Suprapubic skin (tissue), 4 donors: ENCODE results near the gene PRKCE.
"Not testable (repeated sequence)": the region's sequence is repeated elsewhere in the genome, so short reads cannot be mapped to it uniquely, and the experiment has no call there.

Experiments used
- POLR2A ChIP-seq, 2 donors: fragments of 450-650 bp; IDR thresholded peaks; one replicate each; pipeline ENCODE4 v1.6.1; 2017; ENCODE audit warnings: antibody characterized with exemption in 2 of 2, mild to moderate bottlenecking in 2 of 2, moderate library complexity in 2 of 2
- POLR2AphosphoS5 ChIP-seq, 3 donors: sonication (generic); formaldehyde crosslinking; IDR thresholded peaks; one replicate each; pipeline ENCODE4 v1.6.1; 2017; ENCODE audit warnings: antibody characterized with exemption in 3 of 3
- TF ChIP-seq, protein P1 (sequence below), 2 donors: fragments of 200-600 bp in 1 of 2; fragments of 450-650 bp in 1 of 2; sonication (generic) in 1 of 2; IDR thresholded peaks; one replicate each; pipeline ENCODE4 v1.5.1; 2016 to 2019; ENCODE audit warnings: antibody characterized with exemption in 2 of 2, mild to moderate bottlenecking in 1 of 2, moderate library complexity in 1 of 2

DNA sequence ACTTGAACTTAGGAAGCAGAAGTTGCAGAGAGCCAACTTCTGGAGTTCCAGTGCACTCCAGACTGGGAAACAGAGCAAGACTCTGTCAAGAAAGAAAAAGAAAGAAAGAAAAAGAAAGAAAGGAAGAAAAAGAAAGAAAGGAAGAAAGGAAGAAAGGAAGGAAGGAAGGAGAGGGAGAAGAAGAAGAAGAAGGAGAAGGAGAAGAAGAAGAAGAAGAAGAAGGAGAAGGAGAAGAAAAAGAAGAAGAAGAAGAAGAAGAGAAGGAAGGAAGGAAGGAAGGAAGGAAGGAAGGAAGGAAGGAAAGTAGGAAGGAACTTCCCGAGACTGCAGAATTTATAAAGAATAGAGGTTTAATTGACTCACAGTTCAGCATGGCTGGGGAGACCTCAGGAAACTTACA is 65.0 kb downstream of the PRKCE start:
- TF ChIP-seq, protein P1, sequence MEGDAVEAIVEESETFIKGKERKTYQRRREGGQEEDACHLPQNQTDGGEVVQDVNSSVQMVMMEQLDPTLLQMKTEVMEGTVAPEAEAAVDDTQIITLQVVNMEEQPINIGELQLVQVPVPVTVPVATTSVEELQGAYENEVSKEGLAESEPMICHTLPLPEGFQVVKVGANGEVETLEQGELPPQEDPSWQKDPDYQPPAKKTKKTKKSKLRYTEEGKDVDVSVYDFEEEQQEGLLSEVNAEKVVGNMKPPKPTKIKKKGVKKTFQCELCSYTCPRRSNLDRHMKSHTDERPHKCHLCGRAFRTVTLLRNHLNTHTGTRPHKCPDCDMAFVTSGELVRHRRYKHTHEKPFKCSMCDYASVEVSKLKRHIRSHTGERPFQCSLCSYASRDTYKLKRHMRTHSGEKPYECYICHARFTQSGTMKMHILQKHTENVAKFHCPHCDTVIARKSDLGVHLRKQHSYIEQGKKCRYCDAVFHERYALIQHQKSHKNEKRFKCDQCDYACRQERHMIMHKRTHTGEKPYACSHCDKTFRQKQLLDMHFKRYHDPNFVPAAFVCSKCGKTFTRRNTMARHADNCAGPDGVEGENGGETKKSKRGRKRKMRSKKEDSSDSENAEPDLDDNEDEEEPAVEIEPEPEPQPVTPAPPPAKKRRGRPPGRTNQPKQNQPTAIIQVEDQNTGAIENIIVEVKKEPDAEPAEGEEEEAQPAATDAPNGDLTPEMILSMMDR (IDR thresholded peaks at IDR 0.05), result not testable (repeated sequence)
- not testable (repeated sequence) for TF ChIP-seq POLR2AphosphoS5, POLR2A (IDR thresholded peaks at IDR 0.05)
